ENCODE measurements around the gene AURKAIP1.

The AURKAIP1 gene

GRCh38 chr1:1345860-1346500, 29.0 kb downstream of the AURKAIP1 start:
- DNase-seq: no peak

- DNase-seq: no peak
Observed at GRCh38 chr1:1345384-1345783, 29.6 kb downstream of the AURKAIP1 start.

GRCh38 chr1:1344655-1345361, 30.2 kb downstream of the AURKAIP1 start:
- DNase-seq: peak; percentile 74

- no peak for DNase-seq
Observed at GRCh38 chr1:1343811-1344421, 31.1 kb downstream of the AURKAIP1 start.

GRCh38 chr1:1342584-1343115, 32.4 kb downstream of the AURKAIP1 start:
- DNase-seq: no peak

GRCh38 chr1:1342061-1342562, 32.9 kb downstream of the AURKAIP1 start:
- no peak for DNase-seq

- no peak for DNase-seq
Observed at GRCh38 chr1:1341549-1342021, 33.4 kb downstream of the AURKAIP1 start.

- no peak for DNase-seq
Observed at GRCh38 chr1:1340791-1341548, 34.0 kb downstream of the AURKAIP1 start.

- DNase-seq: no peak
Observed at GRCh38 chr1:1340185-1340584, 34.8 kb downstream of the AURKAIP1 start.

- DNase-seq: no peak
Observed at GRCh38 chr1:1338278-1338677, 36.7 kb downstream of the AURKAIP1 start.

- DNase-seq: peak; percentile 78
Observed at GRCh38 chr1:1337793-1338147, 37.2 kb downstream of the AURKAIP1 start.

GRCh38 chr1:1336931-1337792, 37.8 kb downstream of the AURKAIP1 start:
- DNase-seq: no peak

GRCh38 chr1:1336446-1336845, 38.6 kb downstream of the AURKAIP1 start:
- DNase-seq: no peak

GRCh38 chr1:1335792-1336248, 39.2 kb downstream of the AURKAIP1 start:
- no peak for DNase-seq

GRCh38 chr1:1335283-1335682, 39.7 kb downstream of the AURKAIP1 start:
- DNase-seq: no peak

- DNase-seq: no peak
Observed at GRCh38 chr1:1334835-1335234, 40.2 kb downstream of the AURKAIP1 start.

- no peak for DNase-seq
Observed at GRCh38 chr1:1333551-1334241, 41.3 kb downstream of the AURKAIP1 start.

GRCh38 chr1:1332774-1333480, 42.1 kb downstream of the AURKAIP1 start:
- no peak for DNase-seq

GRCh38 chr1:1332031-1332755, 42.8 kb downstream of the AURKAIP1 start:
- no peak for DNase-seq

Measured in stimulated activated CD8-positive, alpha-beta memory T cell treated with anti-CD3 and anti-CD28 coated beads, Interleukin-4, amount 100 ng/mL, for 48 hours (primary cell).